ENCODE results near the gene CWC27. TPM values are rescaled to one million over a fixed set of nuclear protein-coding genes. Genes with fewer than 3 reads are reported as not detected.
A peak's percentile ranks its signal among the peaks of the same experiment; 100 is the strongest.

The CWC27 gene
- polyA plus RNA-seq, 2 of the 4 experiments (the other 2 are of a cell fraction) = 24.1 to 48.5 TPM

DNA sequence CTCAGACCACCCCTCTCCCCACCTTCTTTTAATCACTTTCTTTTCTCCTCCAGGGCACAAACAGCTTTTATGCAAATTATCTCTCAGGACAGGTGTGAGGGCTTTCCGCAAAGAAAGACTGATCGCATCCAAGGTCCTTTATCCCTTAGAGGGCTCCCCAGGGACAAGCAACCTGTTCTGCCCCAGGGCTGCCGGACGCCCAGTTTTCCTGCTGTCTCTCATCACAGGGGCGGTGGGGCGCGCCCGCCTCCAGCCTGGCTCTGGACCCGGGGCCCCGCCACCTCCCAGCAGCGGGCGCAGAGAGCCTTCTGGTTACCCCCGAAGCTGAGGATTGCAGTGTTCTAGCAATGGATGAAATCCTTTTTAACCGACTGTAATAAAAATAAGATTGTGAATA, 266.1 kb downstream of the CWC27 start:
- ATAC-seq (no peak), DNase-seq (ENCODE audit: low read depth in 1 of 2, low spot score in 1 of 2) (no peak), FAIRE-seq (no peak)
- Histone ChIP-seq H3K4me1 (peaks cover 9% of the 10 kb centered on the region; the same call in 2 of the 3 replicates), H3K4me2 (peak overlapping the region; percentile 73), H3K4me3 (peak overlapping the region; percentile 55; the same call in 2 of the 3 replicates), H3K9me3 (no peaks in the 10 kb centered on the region), H3K27ac (peak overlapping the region; percentile 94)
- WGBS (ENCODE audit: missing lambda C conversion rate) = 91% methylated on average over 14 of the region's 14 CpGs
- ChIA-PET POLR2A (interaction anchor here (0.7 to 2.1 kb wide), 4 partner anchors 9 to 76 kb away, joined by 3 to 11 read pairs (median 5); no protein-coding TSS in a partner anchor), CTCF (interaction anchor here (0.6 to 1.3 kb wide), 4 partner anchors 15 to 154 kb away, joined by 3 read pairs; no protein-coding TSS in a partner anchor)
- TF ChIP-seq, protein P1, sequence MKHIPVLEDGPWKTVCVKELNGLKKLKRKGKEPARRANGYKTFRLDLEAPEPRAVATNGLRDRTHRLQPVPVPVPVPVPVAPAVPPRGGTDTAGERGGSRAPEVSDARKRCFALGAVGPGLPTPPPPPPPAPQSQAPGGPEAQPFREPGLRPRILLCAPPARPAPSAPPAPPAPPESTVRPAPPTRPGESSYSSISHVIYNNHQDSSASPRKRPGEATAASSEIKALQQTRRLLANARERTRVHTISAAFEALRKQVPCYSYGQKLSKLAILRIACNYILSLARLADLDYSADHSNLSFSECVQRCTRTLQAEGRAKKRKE (CRISPR knock-in tag; IDR thresholded peaks at IDR 0.05; ENCODE audit: low read depth) = no peak
- TF ChIP-seq NFE2L2 (conservative IDR thresholded peaks at IDR 0.05; ENCODE audit: low read length) (no peak), RFX5 (IDR thresholded peaks at IDR 0.05) (no peak)

DNA sequence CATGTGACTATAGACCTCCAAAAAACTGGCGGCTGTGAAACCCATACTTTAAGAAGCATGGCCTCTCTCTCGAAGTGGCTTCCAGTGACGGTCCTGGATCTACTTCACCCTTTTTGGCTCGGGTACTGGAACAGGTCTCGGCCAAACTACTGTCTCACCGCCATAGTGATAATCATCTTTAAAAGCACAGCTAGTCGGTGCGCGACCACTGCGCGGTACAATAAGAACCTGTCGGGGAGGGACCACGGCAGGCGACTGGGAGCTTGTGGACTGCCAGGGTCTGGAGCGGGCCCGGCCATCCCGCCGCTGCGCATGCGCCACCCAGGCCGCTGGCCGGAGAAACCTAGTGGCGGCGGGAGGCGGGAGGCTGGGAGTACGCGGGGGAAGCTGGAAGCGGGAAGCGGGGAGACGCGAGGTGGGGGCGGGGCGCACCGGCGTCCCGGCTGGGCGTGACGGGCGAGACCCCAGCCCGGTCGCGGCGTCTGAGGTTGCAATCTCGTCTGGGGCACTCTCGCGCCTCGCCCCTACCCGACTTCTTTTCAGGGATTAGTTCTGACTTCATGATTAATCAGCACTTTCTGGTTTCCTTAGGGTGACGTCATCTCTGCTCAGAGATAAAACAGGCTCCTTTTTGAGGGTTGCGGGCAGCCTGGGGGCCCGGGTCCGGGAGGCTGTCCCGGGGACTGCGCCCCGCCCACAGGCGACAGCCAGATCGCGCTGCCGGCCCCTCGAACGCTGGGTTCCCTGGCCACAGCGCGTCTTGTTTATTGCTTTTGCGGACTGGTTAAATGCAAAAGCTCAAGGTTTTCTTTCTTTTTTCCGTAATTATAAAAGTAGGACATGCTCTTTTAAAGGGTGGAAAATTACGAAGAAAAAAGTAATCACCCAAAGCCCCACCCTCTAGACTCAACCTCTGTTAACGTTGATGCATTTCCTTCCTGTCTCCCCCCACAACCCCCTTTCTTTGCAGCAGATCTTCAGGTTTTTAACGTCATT, 266.8 kb downstream of the CWC27 start:
- Histone ChIP-seq H3K4me3 (peak overlapping the region; percentile 55), H3K4me2 (peak overlapping the region; percentile 73), H3K4me1 (peaks cover 9% of the 10 kb centered on the region; the same call in 2 of the 3 replicates), H3K27ac (peak overlapping the region; percentile 94), H3K9me3 (no peaks in the 10 kb centered on the region)
- ATAC-seq = peak; percentile 94 to 97
- DNase-seq (ENCODE audit: low read depth in 1 of 2, low spot score in 1 of 2) = peak; percentile 89 to 91
- POLR2A ChIA-PET = interaction anchor here (0.5 to 2.1 kb wide), 5 partner anchors 9 to 176 kb away, joined by 3 to 11 read pairs (median 4); no protein-coding TSS in a partner anchor
- CTCF ChIA-PET = interaction anchor here (0.6 to 1.3 kb wide), 4 partner anchors 16 to 154 kb away, joined by 3 read pairs; no protein-coding TSS in a partner anchor
- FAIRE-seq = no peak
- WGBS (ENCODE audit: missing lambda C conversion rate) = 8% methylated on average over 42 of the region's 68 CpGs
- TF ChIP-seq PHF8 (IDR thresholded peaks at IDR 0.05; ENCODE audit: borderline replicate concordance, low read depth) (peak; percentile 66; the same call in 1 of the 2 replicates), NFE2L2 (conservative IDR thresholded peaks at IDR 0.05; ENCODE audit: low read length) (peak; percentile 51; the same call in 1 of the 2 replicates), SMC3 (IDR thresholded peaks at IDR 0.05) (peak; percentile 24; the same call in 1 of the 3 replicates), JUNB (IDR thresholded peaks at IDR 0.05) (no peak), CHD2 (IDR thresholded peaks at IDR 0.05; ENCODE audit: low read length, partially characterized antibody) (no peak), EHMT2 (IDR thresholded peaks at IDR 0.05; ENCODE audit: low read depth) (no peak), FOSB (CRISPR knock-in tag; IDR thresholded peaks at IDR 0.05) (no peak), HDAC2 (IDR thresholded peaks at IDR 0.05) (no peak), CBX8 (IDR thresholded peaks at IDR 0.05) (no peak), TP53 (CRISPR knock-in tag; IDR thresholded peaks at IDR 0.05) (0 out of 2 replicates have a peak, but pooled peaks have one; percentile 34), RFX5 (IDR thresholded peaks at IDR 0.05) (peak; percentile 54; the same call in 1 of the 2 replicates), JUN (IDR thresholded peaks at IDR 0.05) (peak; percentile 61 to 67; a peak in 3 of 5 replicates), RARB (CRISPR knock-in tag; IDR thresholded peaks at IDR 0.05) (no peak), RNF2 (IDR thresholded peaks at IDR 0.05; ENCODE audit: borderline replicate concordance, low read depth) (no peak), BHLHE40 (IDR thresholded peaks at IDR 0.05; ENCODE audit: low read depth, low read length) (no peak), ZNF302 (CRISPR knock-in tag; IDR thresholded peaks at IDR 0.05) (no peak), ZFP36 (IDR thresholded peaks at IDR 0.05; ENCODE audit: borderline replicate concordance, partially characterized antibody) (no peak), MAFK (IDR thresholded peaks at IDR 0.05; ENCODE audit: partially characterized antibody) (peak; percentile 99), CEBPB (IDR thresholded peaks at IDR 0.05) (no peak), RAD21 (conservative IDR thresholded peaks at IDR 0.05 in 1 of 2, IDR thresholded peaks at IDR 0.05 in 1 of 2) (peak in 1 of 2 experiments; percentile 20; a peak in 1 of 5 replicates), KDM5A (IDR thresholded peaks at IDR 0.05) (no peak)
- TF ChIP-seq, protein P2, sequence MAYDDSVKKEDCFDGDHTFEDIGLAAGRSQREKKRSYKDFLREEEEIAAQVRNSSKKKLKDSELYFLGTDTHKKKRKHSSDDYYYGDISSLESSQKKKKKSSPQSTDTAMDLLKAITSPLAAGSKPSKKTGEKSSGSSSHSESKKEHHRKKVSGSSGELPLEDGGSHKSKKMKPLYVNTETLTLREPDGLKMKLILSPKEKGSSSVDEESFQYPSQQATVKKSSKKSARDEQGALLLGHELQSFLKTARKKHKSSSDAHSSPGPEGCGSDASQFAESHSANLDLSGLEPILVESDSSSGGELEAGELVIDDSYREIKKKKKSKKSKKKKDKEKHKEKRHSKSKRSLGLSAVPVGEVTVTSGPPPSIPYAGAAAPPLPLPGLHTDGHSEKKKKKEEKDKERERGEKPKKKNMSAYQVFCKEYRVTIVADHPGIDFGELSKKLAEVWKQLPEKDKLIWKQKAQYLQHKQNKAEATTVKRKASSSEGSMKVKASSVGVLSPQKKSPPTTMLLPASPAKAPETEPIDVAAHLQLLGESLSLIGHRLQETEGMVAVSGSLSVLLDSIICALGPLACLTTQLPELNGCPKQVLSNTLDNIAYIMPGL (CRISPR knock-in tag; IDR thresholded peaks at IDR 0.05; ENCODE audit: borderline replicate concordance) = no peak
- TF ChIP-seq, protein P3, sequence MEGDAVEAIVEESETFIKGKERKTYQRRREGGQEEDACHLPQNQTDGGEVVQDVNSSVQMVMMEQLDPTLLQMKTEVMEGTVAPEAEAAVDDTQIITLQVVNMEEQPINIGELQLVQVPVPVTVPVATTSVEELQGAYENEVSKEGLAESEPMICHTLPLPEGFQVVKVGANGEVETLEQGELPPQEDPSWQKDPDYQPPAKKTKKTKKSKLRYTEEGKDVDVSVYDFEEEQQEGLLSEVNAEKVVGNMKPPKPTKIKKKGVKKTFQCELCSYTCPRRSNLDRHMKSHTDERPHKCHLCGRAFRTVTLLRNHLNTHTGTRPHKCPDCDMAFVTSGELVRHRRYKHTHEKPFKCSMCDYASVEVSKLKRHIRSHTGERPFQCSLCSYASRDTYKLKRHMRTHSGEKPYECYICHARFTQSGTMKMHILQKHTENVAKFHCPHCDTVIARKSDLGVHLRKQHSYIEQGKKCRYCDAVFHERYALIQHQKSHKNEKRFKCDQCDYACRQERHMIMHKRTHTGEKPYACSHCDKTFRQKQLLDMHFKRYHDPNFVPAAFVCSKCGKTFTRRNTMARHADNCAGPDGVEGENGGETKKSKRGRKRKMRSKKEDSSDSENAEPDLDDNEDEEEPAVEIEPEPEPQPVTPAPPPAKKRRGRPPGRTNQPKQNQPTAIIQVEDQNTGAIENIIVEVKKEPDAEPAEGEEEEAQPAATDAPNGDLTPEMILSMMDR (IDR thresholded peaks at IDR 0.05) = no peak
- TF ChIP-seq, protein P4, sequence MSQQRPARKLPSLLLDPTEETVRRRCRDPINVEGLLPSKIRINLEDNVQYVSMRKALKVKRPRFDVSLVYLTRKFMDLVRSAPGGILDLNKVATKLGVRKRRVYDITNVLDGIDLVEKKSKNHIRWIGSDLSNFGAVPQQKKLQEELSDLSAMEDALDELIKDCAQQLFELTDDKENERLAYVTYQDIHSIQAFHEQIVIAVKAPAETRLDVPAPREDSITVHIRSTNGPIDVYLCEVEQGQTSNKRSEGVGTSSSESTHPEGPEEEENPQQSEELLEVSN (IDR thresholded peaks at IDR 0.05; ENCODE audit: borderline replicate concordance, low read depth) = peak; percentile 90
- TF ChIP-seq, protein P5, sequence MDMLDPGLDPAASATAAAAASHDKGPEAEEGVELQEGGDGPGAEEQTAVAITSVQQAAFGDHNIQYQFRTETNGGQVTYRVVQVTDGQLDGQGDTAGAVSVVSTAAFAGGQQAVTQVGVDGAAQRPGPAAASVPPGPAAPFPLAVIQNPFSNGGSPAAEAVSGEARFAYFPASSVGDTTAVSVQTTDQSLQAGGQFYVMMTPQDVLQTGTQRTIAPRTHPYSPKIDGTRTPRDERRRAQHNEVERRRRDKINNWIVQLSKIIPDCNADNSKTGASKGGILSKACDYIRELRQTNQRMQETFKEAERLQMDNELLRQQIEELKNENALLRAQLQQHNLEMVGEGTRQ (IDR thresholded peaks at IDR 0.05) = no peak
- TF ChIP-seq, protein P6, sequence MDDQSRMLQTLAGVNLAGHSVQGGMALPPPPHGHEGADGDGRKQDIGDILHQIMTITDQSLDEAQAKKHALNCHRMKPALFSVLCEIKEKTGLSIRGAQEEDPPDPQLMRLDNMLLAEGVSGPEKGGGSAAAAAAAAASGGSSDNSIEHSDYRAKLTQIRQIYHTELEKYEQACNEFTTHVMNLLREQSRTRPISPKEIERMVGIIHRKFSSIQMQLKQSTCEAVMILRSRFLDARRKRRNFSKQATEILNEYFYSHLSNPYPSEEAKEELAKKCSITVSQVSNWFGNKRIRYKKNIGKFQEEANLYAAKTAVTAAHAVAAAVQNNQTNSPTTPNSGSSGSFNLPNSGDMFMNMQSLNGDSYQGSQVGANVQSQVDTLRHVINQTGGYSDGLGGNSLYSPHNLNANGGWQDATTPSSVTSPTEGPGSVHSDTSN (IDR thresholded peaks at IDR 0.05) = no peak
